GM21786 (cell line): ENCODE measurements around the gene PAX3.
A peak's percentile ranks its signal among the peaks of the same experiment; 100 is the strongest.

ENCODE experiments used
- ATAC-seq: cut with Tn5 transposase; IDR thresholded peaks from one replicate; pipeline ENCODE4 v1.9.1; 2021; ENCODE audit not compliant: unreplicated experiment

The PAX3 gene

DNA sequence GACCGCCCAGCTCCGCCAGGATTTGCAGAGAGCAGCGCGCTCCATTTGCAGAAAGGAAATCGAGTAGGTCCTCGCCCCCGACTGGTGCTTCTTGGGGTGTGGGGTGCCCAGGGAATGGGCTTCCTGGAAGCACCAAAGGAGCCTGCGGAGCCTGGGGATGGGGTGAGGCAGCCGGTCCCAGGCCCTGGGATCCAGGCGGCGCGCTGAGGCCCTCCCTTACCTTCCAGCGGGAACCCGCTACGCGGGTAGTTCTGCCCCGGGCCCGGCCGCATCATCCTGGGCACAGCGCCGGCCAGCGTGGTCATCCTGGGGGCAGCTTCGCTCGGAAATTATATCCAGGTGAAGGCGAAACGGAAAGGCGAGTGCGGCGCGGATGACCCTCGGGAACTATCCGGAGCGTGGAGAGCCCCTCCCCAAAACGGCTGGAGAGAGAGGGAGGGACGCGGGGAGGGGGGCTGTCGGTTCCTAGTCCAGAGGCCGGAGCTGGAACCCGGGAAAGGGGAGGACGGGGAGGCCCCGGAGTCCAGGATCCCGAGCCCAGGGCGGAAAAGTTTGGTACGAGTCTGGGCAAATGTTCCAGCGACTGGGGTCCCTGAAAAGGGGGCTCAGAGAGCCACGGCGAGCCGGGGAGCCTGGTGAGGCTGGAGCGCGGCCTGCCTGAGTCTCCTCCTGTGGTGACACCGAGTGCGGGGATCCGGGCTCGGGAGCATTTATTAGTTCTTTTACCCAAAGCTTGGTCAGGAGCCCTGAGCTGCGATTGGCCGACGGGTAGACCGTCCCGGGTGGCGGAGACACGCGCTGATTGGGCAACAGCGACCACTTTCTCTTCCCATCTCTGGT, at the start of gene PAX3:
Gene PAX3 (minus strand): TSS at position 688 of the 840 bp plus-strand sequence. CDS start 383 bp downstream, at position 305.
- ATAC-seq: no peak

DNA sequence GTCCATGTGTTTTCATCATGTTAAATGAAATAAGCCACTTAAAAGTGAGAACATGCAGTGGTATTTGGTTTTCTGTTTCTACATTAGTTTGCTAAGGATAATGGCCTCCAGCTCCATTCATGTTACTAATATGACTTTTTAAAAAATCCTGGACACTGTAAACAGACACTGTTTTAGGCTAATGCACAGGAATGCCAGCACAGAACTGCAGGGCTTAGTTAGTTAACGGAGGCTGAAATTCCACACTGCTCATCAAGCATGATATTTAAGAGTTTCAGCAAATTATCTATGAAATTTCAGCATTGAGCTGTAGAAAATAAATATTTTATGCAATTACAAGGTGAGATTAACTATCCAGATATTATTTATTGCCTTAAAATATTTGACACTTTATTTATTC, 42.5 kb upstream of the PAX3 start:
- ATAC-seq: no peak

DNA sequence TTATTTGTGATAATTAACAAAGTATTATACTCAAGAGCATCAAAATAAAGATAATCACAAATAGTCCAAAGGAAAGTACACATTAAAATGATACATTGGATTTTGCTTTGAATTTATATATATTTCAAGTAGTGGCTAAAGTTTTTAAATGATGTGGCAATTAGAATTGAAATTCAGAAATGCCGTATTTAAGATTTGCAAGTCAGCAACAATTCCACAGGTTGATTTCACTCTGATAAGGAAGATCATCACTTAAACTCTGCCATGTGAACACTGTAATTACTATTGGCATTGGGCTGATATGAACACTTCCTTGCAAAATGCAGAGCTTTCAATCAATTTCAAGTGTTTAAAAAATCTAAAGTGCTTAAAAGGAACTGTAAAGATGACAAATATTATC, 39.6 kb upstream of the PAX3 start:
- ATAC-seq: no peak

DNA sequence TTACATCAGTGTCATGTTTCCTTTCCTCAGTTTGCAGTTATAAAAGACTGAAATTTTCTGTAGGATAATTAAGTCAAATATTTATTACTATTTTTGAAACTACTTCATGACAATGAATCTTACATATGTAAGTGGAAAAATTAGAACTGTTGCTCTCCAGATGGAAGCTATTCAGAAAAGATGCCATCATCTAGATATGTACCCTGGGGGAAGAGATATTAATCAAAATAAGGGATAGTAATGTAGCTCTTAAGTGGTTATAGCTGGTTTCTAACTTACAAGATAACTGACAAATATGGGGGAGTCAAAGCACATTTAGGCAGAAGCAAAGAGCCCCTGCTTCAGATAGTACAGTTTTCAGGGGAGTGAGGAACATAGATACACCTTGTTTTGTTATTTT, 38.1 kb upstream of the PAX3 start:
- no peak for ATAC-seq

DNA sequence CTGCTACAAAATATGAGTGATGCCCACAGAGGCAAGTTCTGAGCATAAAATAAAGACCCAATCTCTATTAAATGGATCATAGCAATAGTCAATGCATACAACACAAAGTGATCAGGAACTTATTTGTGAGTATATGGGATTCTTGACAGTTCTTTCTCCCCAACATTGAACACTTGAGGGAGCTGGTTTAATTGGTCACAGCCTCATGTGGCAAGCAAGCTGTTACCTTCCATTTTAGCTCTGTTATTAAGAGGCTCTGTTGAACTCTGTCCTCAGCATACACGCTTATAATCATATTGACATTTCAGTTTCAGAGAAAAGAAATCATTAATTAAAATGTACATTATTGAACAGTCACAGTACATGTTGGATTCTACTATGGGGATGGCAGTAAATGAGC, 37.6 kb upstream of the PAX3 start:
- no peak for ATAC-seq

DNA sequence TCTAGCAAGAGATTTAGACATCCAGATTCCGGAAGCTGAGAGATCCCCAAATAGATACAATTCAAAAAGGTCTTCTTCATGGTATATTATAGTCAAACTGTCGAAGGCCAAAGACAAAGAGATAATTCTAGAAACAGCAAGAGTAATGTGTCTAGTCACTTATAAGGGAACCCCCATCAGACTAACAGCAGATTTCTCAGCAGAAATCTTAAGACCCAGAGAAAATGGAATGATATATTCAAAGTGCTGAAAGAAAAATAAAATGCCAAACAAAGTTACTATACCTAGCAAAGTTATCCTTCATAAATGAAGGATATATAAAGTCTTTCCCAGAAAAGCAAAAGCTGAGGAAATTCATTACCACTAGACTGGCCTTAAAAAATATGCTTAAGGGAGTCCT, 36.1 kb upstream of the PAX3 start:
- no peak for ATAC-seq

DNA sequence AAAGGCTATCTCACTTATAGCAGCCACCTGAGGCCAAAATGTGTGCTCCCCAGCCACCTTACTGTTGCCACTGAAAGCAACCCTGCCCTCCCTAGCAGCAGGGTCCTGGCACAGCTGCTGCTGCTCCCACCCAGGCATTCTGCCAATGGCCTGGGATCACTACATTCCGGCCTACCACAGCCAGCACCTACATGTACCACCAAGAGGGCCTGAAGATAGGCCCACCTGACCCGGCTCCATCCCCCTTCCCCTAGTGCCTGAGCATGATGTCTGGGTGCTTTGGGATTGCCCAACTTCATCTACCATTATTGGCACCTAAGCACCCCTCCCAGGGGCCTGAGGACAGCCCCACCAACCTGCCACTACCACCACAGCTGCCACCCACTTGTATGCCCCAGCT, 34.6 kb upstream of the PAX3 start:
- ATAC-seq: no peak

DNA sequence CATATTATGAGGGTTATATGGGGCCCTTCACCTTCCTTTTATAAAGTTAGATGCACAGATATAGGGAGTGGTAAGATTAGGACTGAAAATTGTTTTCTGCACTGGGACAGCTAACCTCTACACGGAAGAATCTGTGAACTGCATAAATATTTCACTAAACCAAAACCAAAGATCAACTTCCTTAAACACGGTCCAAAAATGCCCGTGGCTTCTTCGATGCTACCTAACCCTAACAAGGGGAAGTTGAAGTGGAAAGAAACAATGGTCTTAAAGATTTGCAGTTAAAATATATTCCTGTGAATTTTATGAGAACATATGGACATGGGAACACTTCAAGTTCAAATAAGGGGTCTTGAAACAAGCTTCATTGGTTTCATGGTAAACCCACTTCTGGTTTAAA, 33.3 kb upstream of the PAX3 start:
- no peak for ATAC-seq

DNA sequence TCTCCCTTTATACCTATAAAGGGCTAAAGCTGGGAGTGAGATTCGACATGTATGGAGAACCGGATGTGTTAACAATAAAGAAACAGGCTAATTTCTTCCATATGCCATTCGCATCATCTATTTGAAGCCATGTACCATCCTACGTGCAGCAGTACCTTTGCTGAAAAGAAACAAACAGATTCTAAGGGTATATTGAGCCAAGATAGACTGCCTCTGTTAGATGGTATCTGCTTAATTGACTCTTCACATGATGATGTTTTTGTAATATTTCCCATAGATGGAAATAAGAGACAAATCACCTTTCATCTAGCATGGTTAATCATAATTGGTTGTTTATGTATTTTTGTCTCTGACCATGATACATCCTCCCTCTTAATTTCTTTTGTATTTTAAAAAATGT, 32.1 kb upstream of the PAX3 start:
- ATAC-seq: no peak

DNA sequence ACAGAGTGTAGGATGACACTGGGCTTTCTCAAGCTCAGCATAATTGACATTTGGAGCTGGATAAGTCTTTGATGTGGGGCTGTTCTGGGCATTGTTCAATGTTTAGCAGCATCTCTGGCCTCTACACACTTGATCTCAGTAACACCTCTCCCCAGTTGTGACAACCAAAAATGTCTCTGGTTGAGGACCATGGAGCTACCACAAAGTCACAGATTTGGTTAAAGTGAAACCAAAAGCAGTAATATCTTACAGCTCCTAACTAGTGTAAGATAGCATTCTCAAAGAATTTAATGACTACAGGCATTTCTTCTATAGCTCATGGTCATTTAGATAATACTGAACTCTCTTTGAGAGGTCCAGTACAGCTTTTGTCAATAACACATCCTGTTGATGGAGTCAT, 23.4 kb upstream of the PAX3 start:
- no peak for ATAC-seq

DNA sequence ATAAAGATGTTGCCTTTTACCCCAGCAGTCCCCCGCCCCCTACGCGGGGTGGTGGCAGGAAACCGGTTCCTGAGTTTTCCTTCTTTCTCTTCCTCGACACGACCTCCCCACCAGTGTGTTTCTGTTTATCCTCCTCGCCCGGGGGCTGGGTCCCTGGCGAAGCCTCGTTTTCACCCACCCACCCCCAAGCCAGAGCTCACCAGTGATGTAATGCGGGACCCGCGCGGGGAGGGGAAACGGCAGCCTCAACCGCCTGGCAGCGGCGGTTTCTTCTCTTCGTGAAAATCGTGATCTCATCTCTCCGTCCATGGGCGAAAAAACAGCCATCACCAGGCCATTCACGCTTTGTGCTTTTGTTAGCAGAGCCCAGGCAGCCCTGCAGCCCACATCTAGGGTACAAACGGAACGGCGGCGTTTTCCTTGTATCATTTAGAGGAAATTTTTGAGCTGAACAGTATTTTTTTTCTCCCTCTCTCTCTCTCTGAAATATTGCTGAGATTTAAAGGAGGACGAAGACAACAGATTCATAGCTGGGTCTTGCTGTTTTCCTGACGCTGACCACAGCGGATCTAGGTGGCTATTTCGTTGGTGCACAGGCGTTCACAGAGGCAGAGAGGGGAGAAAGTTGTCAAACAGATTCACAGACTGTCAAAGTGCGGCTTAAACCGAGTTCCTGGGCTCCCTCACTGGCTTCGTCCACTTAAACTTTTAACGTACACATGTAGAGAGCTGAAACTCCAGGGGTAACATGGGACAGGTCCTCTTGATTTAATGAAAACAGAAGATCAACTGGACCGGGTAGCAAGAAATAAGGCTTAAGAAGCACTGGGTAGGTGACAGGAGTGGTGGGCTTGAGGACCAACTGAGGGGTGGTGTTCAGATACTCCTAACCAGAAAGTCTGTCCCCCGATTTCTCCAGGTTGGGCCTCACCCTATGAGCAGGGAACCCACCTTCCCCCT, 21.9 kb upstream of the PAX3 start:
- ATAC-seq: no peak

DNA sequence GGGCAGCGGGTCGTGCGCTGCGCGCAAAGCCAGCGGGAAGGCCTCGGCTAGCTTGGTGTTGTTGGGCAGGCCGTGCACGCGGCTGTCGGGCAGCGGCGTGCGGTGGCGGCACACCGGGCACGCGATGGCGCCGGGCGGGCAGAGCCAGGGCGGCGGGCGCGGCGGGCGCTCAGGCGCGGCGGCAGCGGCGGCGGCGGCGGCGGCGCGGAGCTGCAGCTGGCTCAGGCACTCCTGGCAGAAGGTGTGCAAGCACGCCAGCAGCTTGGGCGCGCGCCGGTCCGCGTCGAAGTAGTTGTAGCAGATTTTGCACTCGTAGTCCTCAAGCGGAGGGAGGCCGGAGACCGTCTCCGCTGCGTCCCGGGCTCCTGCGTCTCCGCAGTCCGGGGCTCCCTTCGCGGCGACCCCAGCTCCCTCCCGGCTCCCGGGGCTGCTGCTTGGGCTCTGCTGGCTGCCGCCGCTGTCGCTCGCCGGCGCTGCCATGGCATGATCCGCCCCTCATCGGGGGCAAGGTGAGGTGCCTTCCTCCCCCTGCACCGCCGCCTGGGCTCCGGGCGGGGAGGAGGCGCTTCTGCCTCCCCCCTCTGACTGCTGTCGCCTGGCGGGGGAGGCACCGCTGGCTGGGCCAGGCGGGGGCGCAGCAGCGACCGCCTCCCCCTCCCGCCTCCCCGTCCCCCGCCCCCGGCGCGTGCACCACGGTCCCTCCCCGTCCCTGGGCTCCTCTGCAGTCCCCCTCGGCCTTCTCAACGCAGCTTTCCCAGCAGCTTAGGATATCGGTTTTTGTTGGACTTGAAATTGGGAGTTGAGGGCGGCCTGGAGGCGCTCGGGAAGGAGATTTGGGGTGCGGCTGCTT, 21.0 kb upstream of the PAX3 start:
- ATAC-seq: peak; percentile 39

DNA sequence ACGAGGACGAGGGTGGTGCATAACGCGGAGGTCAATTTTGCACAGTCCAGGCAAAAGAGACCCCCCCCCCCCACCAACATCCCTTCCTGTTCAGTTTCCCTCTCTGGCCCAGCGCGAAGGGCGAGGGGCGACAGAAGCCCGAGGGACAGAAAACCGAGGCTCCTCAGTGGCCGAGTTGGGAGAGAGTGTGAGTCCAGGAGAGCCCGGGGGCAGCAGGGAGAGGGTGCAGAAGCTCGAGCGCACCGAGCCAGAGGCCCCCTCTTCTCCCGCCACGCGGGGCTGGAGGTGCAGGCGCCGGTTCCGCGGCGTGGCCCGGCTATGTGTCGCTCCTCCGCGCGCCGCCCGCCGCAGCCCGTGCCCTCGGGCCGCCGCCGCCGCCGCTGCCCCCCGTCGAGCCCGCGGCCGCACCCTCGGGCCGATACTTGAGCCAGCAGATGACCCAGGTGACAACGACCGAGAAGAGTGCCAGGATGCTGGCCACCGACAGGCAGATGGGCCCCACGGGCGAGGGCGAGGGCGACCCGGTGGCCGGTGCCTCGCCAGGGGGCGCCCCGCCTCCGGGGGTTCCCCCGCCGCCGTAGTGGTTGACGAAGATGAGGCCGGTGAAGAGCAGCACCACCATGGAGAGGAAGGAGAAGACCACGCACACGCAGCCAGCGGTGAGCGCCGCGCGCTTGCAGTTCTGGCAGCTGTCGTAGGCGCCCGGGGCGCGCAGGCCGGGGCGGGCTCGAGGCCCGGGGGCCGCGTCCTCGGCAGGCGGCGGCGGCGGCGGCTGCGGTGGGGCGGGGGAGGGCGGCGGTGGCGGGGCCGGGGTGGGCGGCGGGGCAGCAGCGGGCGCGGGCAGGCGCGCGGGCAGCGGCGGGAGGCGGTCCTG, 20.2 kb upstream of the PAX3 start:
- peak; percentile 37 for ATAC-seq

DNA sequence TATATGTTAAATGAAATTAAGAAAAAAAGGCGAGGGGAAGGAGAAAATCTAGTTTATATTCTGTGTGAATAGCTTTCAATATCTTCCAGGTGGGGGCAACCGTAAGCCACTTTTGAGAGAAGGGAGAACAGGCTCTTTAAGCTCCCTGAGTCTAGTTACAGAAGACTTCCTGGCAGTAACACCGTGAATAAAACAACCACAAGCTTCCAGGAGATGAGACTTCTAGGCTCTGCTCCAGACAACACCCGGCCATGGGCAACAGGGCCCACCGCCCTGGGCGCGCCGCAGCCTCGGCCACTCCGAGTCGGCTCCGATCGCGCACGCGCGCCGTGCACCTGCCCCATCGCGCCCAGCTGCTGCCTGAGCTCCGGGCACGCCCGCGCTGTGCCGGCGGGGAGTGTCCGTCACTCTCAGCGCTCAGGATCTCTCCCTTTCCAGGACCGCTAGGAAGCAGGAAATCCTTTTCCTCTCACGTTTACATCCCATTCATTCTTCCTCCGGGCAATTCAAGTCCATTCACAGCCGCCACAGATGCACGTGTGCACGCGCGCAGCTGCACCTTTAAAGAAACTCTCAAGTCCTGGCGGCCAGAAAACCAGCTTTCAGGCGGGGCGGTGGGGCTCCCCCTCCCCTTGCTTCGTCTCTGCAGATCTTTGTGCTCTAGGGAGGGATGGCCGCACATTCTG, 19.4 kb upstream of the PAX3 start:
- ATAC-seq: peak; percentile 40

DNA sequence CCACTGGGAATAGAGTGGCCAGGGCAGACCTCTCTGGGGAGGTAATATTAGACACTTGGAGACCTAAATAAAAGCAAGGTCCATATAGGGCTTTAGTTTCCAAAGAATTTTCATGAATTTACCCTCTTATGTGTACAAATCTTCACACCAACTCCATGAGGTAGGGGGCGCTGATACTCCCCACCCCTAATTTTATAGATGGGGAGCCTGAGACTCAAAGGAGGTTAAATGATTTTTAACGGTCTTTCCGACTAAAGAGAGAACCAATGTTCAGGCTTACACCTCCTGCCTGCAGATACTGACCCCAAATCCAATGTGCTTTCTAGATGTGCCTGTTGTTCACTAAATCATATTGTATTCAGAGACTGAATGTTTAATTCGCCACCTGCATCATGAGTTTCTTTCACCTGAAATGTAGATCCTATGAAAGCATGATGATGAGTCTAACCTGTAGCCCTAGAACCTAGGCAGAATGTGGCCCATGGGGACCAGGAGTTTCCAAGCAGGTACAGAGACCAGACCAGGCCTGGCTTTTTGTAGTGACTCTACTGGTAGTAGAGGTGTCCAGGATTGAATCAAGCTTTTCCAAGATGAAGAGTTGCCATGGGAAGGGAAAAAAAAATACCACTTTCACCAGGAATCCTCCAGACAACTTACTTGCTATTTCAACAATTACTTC, 16.8 kb upstream of the PAX3 start:
- ATAC-seq: no peak

DNA sequence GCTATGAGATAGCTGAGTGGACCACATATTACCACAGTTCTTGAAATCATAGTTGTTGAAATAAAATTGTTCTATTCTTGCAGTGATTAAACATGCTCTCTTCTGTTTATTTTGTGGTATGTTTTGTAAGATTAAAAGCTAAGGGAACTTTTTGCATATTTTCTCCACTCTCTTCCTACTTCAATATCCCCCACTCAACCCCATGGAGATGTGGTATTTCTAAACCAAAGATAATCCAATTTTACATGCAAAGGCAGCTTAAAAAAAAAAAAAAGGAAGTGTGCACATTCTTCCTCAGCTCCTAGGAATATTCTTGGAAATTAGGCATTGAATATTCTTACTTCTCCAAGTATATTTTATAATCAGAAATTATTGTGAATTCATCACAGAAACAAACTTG, 15.0 kb upstream of the PAX3 start:
- no peak for ATAC-seq

DNA sequence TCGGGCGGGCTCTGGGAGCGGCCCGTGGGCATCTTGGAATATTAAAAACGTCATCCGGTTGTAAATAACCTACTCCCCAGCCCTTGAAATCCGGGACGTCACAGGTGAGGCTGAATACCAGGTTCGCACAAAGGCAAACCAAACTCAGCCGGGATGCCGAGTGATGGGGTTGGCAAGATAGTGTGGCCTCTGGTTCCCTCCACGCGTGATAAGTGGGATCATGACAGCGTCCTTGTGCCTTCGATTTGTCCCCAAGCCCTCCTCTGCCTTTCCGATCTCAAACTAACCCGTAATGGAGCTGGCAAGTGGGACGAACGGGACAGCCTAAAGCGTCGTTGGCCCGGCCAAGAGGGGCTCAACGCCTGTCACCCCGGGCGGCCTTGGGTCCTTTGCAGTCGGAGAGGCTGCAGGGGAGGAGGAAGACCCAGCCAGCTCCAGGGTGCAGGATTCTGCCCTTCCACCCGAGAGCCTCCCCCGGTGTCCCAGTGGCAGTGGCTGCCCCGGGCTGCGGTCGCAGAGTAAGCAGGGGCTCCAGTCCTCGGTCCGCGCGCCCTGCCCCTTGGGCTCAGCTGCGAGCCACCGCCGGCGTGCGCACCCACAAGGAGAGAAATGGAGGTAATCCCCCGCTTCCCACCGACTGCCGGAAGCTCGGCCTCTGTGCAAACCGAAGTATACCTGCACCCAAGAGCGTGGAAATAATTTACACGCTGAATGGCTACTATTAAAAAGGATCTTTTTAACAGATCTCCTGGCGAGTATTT, 13.4 kb upstream of the PAX3 start:
- no peak for ATAC-seq

DNA sequence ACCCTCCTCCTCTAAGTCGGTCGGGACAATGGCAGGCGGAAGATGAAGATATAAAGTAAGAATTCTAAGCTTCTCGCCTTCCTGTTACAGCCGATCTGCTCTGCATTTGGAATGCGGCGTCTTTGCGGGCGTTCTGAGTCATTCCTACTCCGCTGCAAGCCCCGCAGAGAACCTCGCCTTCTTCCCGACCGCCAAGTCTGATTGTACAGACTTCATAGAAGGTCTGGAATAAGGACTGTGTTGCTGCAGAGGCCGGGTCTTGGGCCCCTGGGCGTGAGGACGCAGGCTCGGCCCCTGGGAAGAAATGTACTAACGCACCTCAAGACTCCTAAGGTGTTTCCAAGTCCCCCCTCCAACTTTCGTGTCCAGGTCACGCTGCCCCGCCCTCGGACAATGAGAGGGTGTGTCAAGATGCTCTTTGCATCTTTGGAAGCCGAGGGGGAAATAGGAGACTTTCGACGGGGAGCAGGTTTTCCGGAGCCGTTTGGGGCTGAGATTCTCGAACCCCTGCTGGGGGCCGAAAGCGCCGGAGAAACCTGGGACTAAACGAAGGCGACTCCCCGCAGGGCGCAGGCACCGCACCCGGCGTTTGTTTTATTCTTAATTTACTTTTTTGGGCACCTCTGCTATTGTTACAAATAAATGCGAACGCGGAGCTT, 12.7 kb upstream of the PAX3 start:
- no peak for ATAC-seq
